Smooth muscle cell (in vitro differentiated cells): ENCODE measurements around the gene PDE5A. TPM values are rescaled to one million over a fixed set of nuclear protein-coding genes. Genes with fewer than 3 reads are reported as not detected.

Experiments
- DNase-seq: peaks from one replicate; lab custom pipeline; 2025; ENCODE audit not compliant: unreplicated experiment; lab: John Stamatoyannopoulos, UW
- H2AFZ ChIP-seq: fragments of 200-600 bp; sonication (generic); 2 replicates; pipeline ENCODE4 v1.6.0; 2016; ENCODE audit warnings: antibody characterized with exemption, low read depth, mild to moderate bottlenecking
- H3F3A ChIP-seq: fragments of 200-600 bp; sonication (generic); 2 replicates; pipeline ENCODE4 v1.6.0; 2017; ENCODE audit warnings: antibody characterized with exemption, low read depth
- H3K27ac ChIP-seq: fragments of 200-600 bp; sonication (generic); 2 replicates; pipeline ENCODE4 v1.5.1; 2016; ENCODE audit warnings: low read depth, mild to moderate bottlenecking
- H3K27me3 ChIP-seq: fragments of 200-600 bp; sonication (generic); 2 replicates; pipeline ENCODE4 v1.6.1; 2016; ENCODE audit warnings: low read depth, mild to moderate bottlenecking
- H3K36me3 ChIP-seq: fragments of 200-600 bp; sonication (generic); 2 replicates; pipeline ENCODE4 v1.5.1; 2016; ENCODE audit warnings: low read depth
- H3K4me1 ChIP-seq: fragments of 200-600 bp; sonication (generic); 2 replicates; pipeline ENCODE4 v1.5.1; 2016; ENCODE audit warnings: low read depth
- H3K4me2 ChIP-seq: fragments of 200-600 bp; sonication (generic); 2 replicates; pipeline ENCODE4 v1.6.0; 2016; ENCODE audit warnings: mild to moderate bottlenecking
- H3K4me3 ChIP-seq: fragments of 200-600 bp; sonication (generic); 2 replicates; pipeline ENCODE4 v1.5.1; 2016; ENCODE audit warnings: mild to moderate bottlenecking
- H3K79me2 ChIP-seq: fragments of 200-600 bp; sonication (generic); 2 replicates; pipeline ENCODE4 v1.6.0; 2016; ENCODE audit warnings: low read depth, mild to moderate bottlenecking
- H3K9ac ChIP-seq: fragments of 200-600 bp; sonication (generic); 2 replicates; pipeline ENCODE4 v1.6.0; 2016; ENCODE audit warnings: low read depth
- H3K9me3 ChIP-seq: fragments of 200-600 bp; sonication (generic); replicated peaks from 2 replicates; pipeline ENCODE4 v1.5.1; 2016; ENCODE audit warnings: low read depth
- H4K20me1 ChIP-seq: fragments of 200-600 bp; sonication (generic); 2 replicates; pipeline ENCODE4 v1.6.0; 2016; ENCODE audit warnings: low read depth
- WGBS: methylation state at CpG from one replicate; pipeline ENCODE4 v1.1.7; 2016; ENCODE audit warnings: low lambda C conversion rate; 5-methylcytosine and 5-hydroxymethylcytosine counted together
- polyA plus RNA-seq: library from polyadenylated mRNA; unstranded; fragments of >200 nt; fragmentation: Nextera tagmentation; extraction: Ambion mirVana; gene quantifications from 2 replicates; pipeline ENCODE4 v1.2.1, GENCODE V29; 2016
- total RNA-seq: library from RNA; depleted of rRNA; stranded (reverse); fragments of >200 nt; gene quantifications from 2 replicates; pipeline ENCODE4 v1.2.3, GENCODE V29; 2014
- TF ChIP-seq, protein P1 (sequence below): fragments of 200-600 bp; sonication (generic); IDR thresholded peaks from 2 replicates; pipeline ENCODE4 v1.5.1; 2017; ENCODE audit warnings: borderline replicate concordance, mild to moderate bottlenecking, antibody characterized with exemption; ENCODE audit not compliant: insufficient read depth, poor library complexity, severe bottlenecking

PDE5A gene
- total and polyA plus RNA-seq, 2 experiments from 2014 or later: 4.1 to 18.3 TPM

DNA sequence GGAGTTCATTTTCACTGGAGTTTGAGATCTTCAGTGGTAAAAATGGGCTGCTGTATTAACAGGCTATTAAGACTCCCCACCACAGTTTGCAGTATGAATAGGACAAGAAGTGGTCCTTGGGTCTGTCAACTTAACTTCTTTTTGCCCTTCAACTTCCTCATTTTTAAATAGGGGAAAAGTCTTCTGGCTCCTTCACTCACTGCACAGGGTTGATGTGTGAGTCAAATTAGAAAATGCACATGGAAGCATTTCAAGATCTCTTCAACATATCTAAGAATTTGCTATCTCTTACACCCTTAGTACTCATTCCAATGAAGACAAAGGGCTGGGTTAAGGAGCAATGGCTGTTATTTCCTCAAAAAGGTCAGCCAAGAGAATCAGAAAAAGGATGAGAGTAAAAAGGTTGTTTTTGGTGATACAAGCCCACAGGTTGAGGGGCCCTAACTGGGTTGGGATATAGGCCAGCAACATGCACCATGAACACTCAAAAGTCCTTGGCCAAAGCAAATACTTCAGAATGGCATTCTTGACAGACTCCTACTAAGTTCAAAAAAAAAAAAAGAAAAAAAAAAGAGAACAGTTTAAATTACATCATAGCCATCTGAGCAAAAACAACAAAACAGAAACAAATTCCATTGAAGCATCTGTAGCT is 13.4 kb downstream of the PDE5A start:
- no peak for DNase-seq
- Histone ChIP-seq H3K9ac (no peak overlapping the region), H3K9me3 (no peaks in the 10 kb centered on the region), H3K27ac (no peak overlapping the region), H3K4me3 (no peak overlapping the region), H3K4me1 (no peaks in the 10 kb centered on the region), H4K20me1 (no peaks in the 10 kb centered on the region), H3K4me2 (no peak overlapping the region), H3K27me3 (no peaks in the 10 kb centered on the region), H2AFZ (no peak overlapping the region), H3K36me3 (no peaks in the 10 kb centered on the region), H3F3A (no peaks in the 10 kb centered on the region), H3K79me2 (no peaks in the 10 kb centered on the region)
- TF ChIP-seq, protein P1, sequence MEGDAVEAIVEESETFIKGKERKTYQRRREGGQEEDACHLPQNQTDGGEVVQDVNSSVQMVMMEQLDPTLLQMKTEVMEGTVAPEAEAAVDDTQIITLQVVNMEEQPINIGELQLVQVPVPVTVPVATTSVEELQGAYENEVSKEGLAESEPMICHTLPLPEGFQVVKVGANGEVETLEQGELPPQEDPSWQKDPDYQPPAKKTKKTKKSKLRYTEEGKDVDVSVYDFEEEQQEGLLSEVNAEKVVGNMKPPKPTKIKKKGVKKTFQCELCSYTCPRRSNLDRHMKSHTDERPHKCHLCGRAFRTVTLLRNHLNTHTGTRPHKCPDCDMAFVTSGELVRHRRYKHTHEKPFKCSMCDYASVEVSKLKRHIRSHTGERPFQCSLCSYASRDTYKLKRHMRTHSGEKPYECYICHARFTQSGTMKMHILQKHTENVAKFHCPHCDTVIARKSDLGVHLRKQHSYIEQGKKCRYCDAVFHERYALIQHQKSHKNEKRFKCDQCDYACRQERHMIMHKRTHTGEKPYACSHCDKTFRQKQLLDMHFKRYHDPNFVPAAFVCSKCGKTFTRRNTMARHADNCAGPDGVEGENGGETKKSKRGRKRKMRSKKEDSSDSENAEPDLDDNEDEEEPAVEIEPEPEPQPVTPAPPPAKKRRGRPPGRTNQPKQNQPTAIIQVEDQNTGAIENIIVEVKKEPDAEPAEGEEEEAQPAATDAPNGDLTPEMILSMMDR: no peak

DNA sequence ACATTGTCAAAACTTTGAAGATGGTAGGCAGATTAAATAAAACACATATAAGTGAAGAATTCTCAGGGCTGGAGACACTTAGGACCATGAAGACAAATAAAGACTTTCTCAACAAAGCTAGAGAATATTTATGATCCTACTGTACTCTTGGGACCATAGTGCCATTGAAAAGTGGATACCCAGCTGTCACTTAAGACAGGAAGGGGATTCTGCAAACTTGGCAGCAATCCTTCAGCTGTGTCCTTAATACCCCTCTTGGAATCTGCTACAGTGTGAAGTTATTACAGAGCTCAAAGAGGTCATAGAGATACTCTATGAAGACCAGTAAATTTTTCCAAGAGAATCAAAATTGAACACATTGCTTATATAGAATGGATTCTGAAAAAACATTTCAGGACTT is 24.3 kb downstream of the PDE5A start:
- Histone ChIP-seq H3K27ac (no peak overlapping the region), H2AFZ (no peak overlapping the region), H3K9me3 (no peaks in the 10 kb centered on the region), H3K36me3 (no peaks in the 10 kb centered on the region), H3K79me2 (no peaks in the 10 kb centered on the region), H3K4me1 (no peaks in the 10 kb centered on the region), H3K4me2 (no peak overlapping the region), H4K20me1 (no peaks in the 10 kb centered on the region), H3K27me3 (no peaks in the 10 kb centered on the region), H3K4me3 (no peak overlapping the region), H3K9ac (no peak overlapping the region), H3F3A (no peaks in the 10 kb centered on the region)
- no peak for DNase-seq
- TF ChIP-seq, protein P1: no peak

DNA sequence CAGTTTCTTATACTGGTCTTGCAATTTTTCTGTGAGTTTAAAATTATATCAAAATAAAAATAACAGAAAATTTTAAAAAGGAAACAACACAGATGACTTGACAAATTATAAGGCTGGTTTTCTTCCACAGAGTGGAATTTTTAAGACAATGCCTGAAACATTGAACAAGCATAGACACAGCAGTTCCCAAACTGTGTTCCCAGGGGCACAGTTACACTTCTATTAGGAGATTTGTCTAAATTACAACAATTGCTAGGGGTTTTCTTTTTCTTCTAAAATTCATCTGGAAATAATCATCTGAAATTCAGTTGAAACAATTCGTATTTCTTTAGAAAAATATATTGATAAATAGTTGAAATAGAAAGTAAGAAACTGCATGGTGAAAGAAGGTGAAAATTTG is 26.2 kb downstream of the PDE5A start:
- Histone ChIP-seq H3K4me2 (no peak overlapping the region), H3K27ac (no peak overlapping the region), H3K9ac (no peak overlapping the region), H4K20me1 (no peaks in the 10 kb centered on the region), H3K36me3 (no peaks in the 10 kb centered on the region), H3F3A (no peaks in the 10 kb centered on the region), H3K4me1 (no peaks in the 10 kb centered on the region), H3K9me3 (no peaks in the 10 kb centered on the region), H3K4me3 (no peak overlapping the region), H2AFZ (no peak overlapping the region), H3K79me2 (no peaks in the 10 kb centered on the region), H3K27me3 (no peaks in the 10 kb centered on the region)
- DNase-seq: no peak
- WGBS: 81% methylated on average over 1 of the region's 1 CpG
- TF ChIP-seq, protein P1: no peak

DNA sequence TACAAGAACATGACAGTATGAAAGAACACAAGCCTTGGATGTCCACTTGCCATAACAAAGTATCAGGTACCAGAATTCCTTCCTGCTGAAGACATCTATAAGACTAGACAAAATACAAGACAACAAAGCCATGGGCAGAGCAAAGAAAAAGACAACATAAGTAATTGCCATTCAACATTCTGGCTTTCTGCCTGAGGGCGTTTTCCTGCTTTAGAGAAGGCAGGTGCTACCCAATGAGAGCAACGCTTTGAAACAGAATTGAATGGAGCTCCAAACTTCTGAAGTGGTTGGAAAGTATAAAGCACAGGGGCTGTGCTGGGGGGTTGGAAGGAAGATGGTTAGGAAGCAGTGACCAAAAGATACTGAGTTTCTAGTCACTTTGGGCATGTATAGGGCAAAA is 30.1 kb downstream of the PDE5A start:
- Histone ChIP-seq H3K27ac (no peak overlapping the region), H2AFZ (no peak overlapping the region), H3K79me2 (no peaks in the 10 kb centered on the region), H4K20me1 (no peaks in the 10 kb centered on the region), H3F3A (no peaks in the 10 kb centered on the region), H3K9me3 (no peaks in the 10 kb centered on the region), H3K27me3 (no peaks in the 10 kb centered on the region), H3K4me3 (no peak overlapping the region), H3K9ac (no peak overlapping the region), H3K36me3 (no peaks in the 10 kb centered on the region), H3K4me1 (no peaks in the 10 kb centered on the region), H3K4me2 (no peak overlapping the region)
- no peak for DNase-seq
- TF ChIP-seq, protein P1: no peak
- 70% methylated on average over 2 of the region's 2 CpGs for WGBS
